CD4-positive, alpha-beta memory T cell (primary cell): ENCODE results near the gene PHF8. TPM values are rescaled to one million over a fixed set of nuclear protein-coding genes. Genes with fewer than 3 reads are reported as not detected.

ENCODE experiments used
- CTCF ChIA-PET: fragments of 350-600 bp; sonication (Branson Sonifier 250); formaldehyde crosslinking; loops from one replicate; lab custom pipeline; 2021; ENCODE audit warnings: inconsistent platforms; ENCODE audit not compliant: partially characterized antibody; lab: Charles Lee
- POLR2A ChIA-PET: fragments of 350-600 bp; sonication (Branson Sonifier 250); formaldehyde crosslinking; loops from one replicate; lab custom pipeline; 2021; ENCODE audit not compliant: partially characterized antibody; lab: Charles Lee
- DNase-seq, 5 donors: peaks; one replicate each; pipeline versions ENCODE4 v3.0.0 to v3.0.0-alpha.2; 2020 to 2022; ENCODE audit warnings: mixed read lengths in 1 of 5
- H3K27ac ChIP-seq: one replicate; pipeline ENCODE4 v1.7.0; 2013; ENCODE audit warnings: low read depth, low read length
- H3K27me3 ChIP-seq: 2 replicates; pipeline ENCODE4 v1.7.0; 2013; ENCODE audit warnings: mild to moderate bottlenecking, low read length, moderate library complexity; ENCODE audit not compliant: insufficient read depth
- H3K36me3 ChIP-seq: 2 replicates; pipeline ENCODE4 v1.7.0; 2013; ENCODE audit warnings: mild to moderate bottlenecking, low read length, moderate library complexity; ENCODE audit not compliant: insufficient read depth
- H3K4me1 ChIP-seq: 2 replicates; pipeline ENCODE4 v1.7.0; 2013; ENCODE audit warnings: mild to moderate bottlenecking, low read length, moderate library complexity; ENCODE audit not compliant: insufficient read depth
- H3K4me3 ChIP-seq, 2 donors: one replicate each; pipeline ENCODE4 v1.7.0; 2013; ENCODE audit warnings: low read length in 2 of 2, mild to moderate bottlenecking in 1 of 2
- H3K9me3 ChIP-seq, 2 donors: one replicate each; pipeline ENCODE4 v1.7.0; 2013; ENCODE audit warnings: low read length in 2 of 2, control low read depth in 1 of 2; ENCODE audit not compliant: control insufficient read depth in 1 of 2
- H3K27ac Mint-ChIP-seq, 7 donors: one replicate each; pipeline ENCODE4 v1.8.0; 2020 to 2021; ENCODE audit warnings: mixed read lengths in 7 of 7, mild to moderate bottlenecking in 6 of 7, inconsistent platforms in 3 of 7, moderate library complexity in 3 of 7
- H3K27me3 Mint-ChIP-seq, 2 donors: one replicate each; pipeline ENCODE4 v1.8.0; 2020 to 2021; ENCODE audit warnings: mixed read lengths in 2 of 2
- H3K36me3 Mint-ChIP-seq, 2 donors: one replicate each; pipeline ENCODE4 v1.8.0; 2020 to 2021; ENCODE audit warnings: mixed read lengths in 2 of 2, inconsistent platforms in 1 of 2, mild to moderate bottlenecking in 1 of 2
- H3K4me1 Mint-ChIP-seq, 4 donors: one replicate each; pipeline ENCODE4 v1.8.0; 2020 to 2021; ENCODE audit warnings: mixed read lengths in 4 of 4, mild to moderate bottlenecking in 1 of 4
- H3K4me3 Mint-ChIP-seq, 8 donors: one replicate each; pipeline ENCODE4 v1.8.0; 2020 to 2021; ENCODE audit warnings: mixed read lengths in 8 of 8, mild to moderate bottlenecking in 7 of 8, moderate library complexity in 6 of 8, inconsistent platforms in 3 of 8
- H3K9me3 Mint-ChIP-seq, 8 donors: one replicate each; pipeline ENCODE4 v1.8.0; 2020 to 2021; ENCODE audit warnings: mixed read lengths in 8 of 8, mild to moderate bottlenecking in 5 of 8, inconsistent platforms in 3 of 8, moderate library complexity in 1 of 8
- intact Hi-C: fragments of 100-400 bp; cut with micrococcal nuclease; formaldehyde crosslinking; loops from one replicate; pipeline ENCODE4 v1.15.1; 2023
- polyA plus RNA-seq, 2 donors: library from polyadenylated mRNA; unstranded; fragments of 300-500 nt; fragmentation: Illumina TruSeq; gene quantifications; one replicate each; pipeline ENCODE4 v1.2.3, GENCODE V29; 2021
- total RNA-seq, 2 experiments: library from RNA; stranded (reverse); gene quantifications; one replicate each; pipeline ENCODE4 v1.2.3, GENCODE V29; 2021

Gene PHF8
- total and polyA plus RNA-seq, 4 experiments from 2014 or later: 10.0 to 67.2 (median 43.1) TPM

DNA sequence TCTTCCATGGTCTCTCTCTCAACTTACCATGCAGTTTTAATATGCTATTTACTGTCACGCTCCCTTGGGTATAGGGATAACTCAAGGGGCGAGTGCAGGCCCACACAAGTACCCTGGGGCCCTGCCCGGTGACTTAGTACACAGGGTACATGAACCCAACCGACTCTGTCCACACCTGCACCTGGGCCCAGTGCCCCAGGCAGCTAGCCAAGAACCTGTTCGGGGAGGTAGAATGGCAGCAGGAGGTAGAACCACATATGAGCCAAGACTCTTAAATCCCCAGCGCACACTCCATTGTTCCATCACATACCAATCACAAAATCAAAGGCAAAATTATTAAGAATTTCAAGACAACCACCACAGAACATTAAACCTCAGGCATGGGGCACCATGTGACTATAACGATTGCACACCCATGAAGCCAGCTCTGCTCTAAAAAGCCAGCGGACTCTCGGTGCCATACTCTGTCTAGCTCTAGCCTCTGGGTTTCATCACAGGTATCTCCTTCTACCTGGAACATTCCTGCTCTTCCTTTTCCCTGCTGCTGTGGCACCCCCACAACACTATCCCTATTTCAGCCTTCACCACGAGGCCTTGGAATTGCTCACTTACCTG, 14.6 kb downstream of the PHF8 start:
- peaks cover 12 to 68% of the 10 kb centered on the region in 2 donors for H3K36me3 Mint-ChIP-seq
- no peaks in the 10 kb centered on the region for H3K4me1 ChIP-seq
- intact Hi-C loops: no loop called here
- ChIA-PET CTCF (no interaction called here), POLR2A (no interaction called here)
- peaks cover 0 to 1% (median 0%) of the 10 kb centered on the region in 8 donors for H3K9me3 Mint-ChIP-seq
- H3K27me3 Mint-ChIP-seq: no peaks in the 10 kb centered on the region
- H3K9me3 ChIP-seq: no peaks in the 10 kb centered on the region
- H3K4me3 ChIP-seq: no peak overlapping the region
- H3K27me3 ChIP-seq: no peaks in the 10 kb centered on the region
- peak overlapping the region in 1 of 7 donors; percentile 33 for H3K27ac Mint-ChIP-seq
- no peak for DNase-seq
- H3K4me1 Mint-ChIP-seq: peaks cover 12 to 23% (median 17%) of the 10 kb centered on the region in 4 donors
- no peak overlapping the region for H3K27ac ChIP-seq
- H3K4me3 Mint-ChIP-seq: no peak overlapping the region
- H3K36me3 ChIP-seq: peaks cover 26% of the 10 kb centered on the region

GRCh38 chrX:54024350-54024749, 19.9 kb downstream of the PHF8 start:
- Mint-ChIP-seq H3K4me1 (peaks cover 8 to 17% (median 8%) of the 10 kb centered on the region in 4 donors), H3K9me3 (peaks cover 0 to 1% (median 0%) of the 10 kb centered on the region in 8 donors), H3K27me3 (no peaks in the 10 kb centered on the region), H3K4me3 (no peak overlapping the region), H3K36me3 (peaks cover 8 to 56% of the 10 kb centered on the region in 2 donors), H3K27ac (peak overlapping the region in 1 of 7 donors; percentile 47)
- intact Hi-C loops: no loop called here
- ChIA-PET CTCF (no interaction called here), POLR2A (no interaction called here)
- no peak for DNase-seq
- Histone ChIP-seq H3K4me1 (no peaks in the 10 kb centered on the region), H3K4me3 (no peak overlapping the region), H3K36me3 (peaks cover 7% of the 10 kb centered on the region), H3K27me3 (no peaks in the 10 kb centered on the region), H3K9me3 (no peaks in the 10 kb centered on the region), H3K27ac (no peak overlapping the region)

- Histone ChIP-seq H3K27ac (no peak overlapping the region), H3K4me1 (no peaks in the 10 kb centered on the region), H3K36me3 (peaks cover 28% of the 10 kb centered on the region), H3K9me3 (no peaks in the 10 kb centered on the region), H3K27me3 (no peaks in the 10 kb centered on the region), H3K4me3 (no peak overlapping the region)
- ChIA-PET CTCF (no interaction called here), POLR2A (no interaction called here)
- Mint-ChIP-seq H3K4me1 (peaks cover 0 to 3% (median 0%) of the 10 kb centered on the region in 4 donors), H3K27me3 (no peaks in the 10 kb centered on the region), H3K4me3 (no peak overlapping the region), H3K27ac (no peak overlapping the region), H3K9me3 (no peaks in the 10 kb centered on the region), H3K36me3 (peaks cover 28 to 48% of the 10 kb centered on the region in 2 donors)
- DNase-seq: no peak
- intact Hi-C loops: no loop called here
Measured at GRCh38 chrX:54012830-54013500, 31.3 kb downstream of the PHF8 start.

GRCh38 chrX:54007682-54008081, 36.6 kb downstream of the PHF8 start:
- H3K9me3 Mint-ChIP-seq: no peaks in the 10 kb centered on the region
- peaks cover 9% of the 10 kb centered on the region for H3K36me3 ChIP-seq
- no peaks in the 10 kb centered on the region for H3K4me1 ChIP-seq
- H3K36me3 Mint-ChIP-seq: peaks cover 31 to 51% of the 10 kb centered on the region in 2 donors
- CTCF ChIA-PET: no interaction called here
- H3K27ac ChIP-seq: no peak overlapping the region
- intact Hi-C loops: no loop called here
- no peak for DNase-seq
- H3K4me1 Mint-ChIP-seq: peaks cover 0 to 3% (median under 1%) of the 10 kb centered on the region in 4 donors
- no peak overlapping the region for H3K4me3 ChIP-seq
- no peaks in the 10 kb centered on the region for H3K9me3 ChIP-seq
- H3K4me3 Mint-ChIP-seq: no peak overlapping the region
- peak overlapping the region in 1 of 7 donors; percentile 46 for H3K27ac Mint-ChIP-seq
- H3K27me3 Mint-ChIP-seq: no peaks in the 10 kb centered on the region
- no peaks in the 10 kb centered on the region for H3K27me3 ChIP-seq
- POLR2A ChIA-PET: no interaction called here

DNA sequence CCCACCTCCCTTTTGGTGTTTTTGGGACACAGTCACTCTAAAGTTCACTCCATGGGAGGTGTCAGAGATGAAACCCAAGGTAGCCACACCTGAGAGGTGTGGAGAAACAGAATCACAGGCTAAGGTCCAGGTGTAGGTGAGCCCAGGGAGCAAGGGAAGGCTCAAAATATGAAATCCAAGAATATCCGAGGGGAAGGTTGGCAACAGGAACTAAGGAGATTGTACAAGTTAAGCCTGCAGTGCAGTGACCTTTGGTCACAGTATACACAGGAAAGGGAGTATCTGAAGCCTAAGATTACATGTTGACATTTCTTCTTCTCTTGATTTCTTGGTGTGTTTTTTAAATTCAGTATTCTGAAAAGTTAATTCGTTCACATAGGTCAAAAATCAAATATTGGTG, 46.5 kb downstream of the PHF8 start:
- POLR2A ChIA-PET: no interaction called here
- Histone ChIP-seq H3K36me3 (peaks cover 49% of the 10 kb centered on the region), H3K4me3 (no peak overlapping the region), H3K4me1 (no peaks in the 10 kb centered on the region), H3K9me3 (no peaks in the 10 kb centered on the region), H3K27ac (no peak overlapping the region), H3K27me3 (no peaks in the 10 kb centered on the region)
- Mint-ChIP-seq H3K9me3 (no peaks in the 10 kb centered on the region), H3K27me3 (no peaks in the 10 kb centered on the region), H3K36me3 (peaks cover 23 to 58% of the 10 kb centered on the region in 2 donors), H3K27ac (no peak overlapping the region), H3K4me3 (no peak overlapping the region), H3K4me1 (no peaks in the 10 kb centered on the region)
- CTCF ChIA-PET: no interaction called here
- intact Hi-C loops: no loop called here
- no peak for DNase-seq

GRCh38 chrX:53992589-53992988, 51.7 kb downstream of the PHF8 start:
- intact Hi-C loops: no loop called here
- no peaks in the 10 kb centered on the region for H3K9me3 ChIP-seq
- Mint-ChIP-seq H3K9me3 (no peaks in the 10 kb centered on the region), H3K36me3 (peaks cover 17 to 51% of the 10 kb centered on the region in 2 donors), H3K4me3 (no peak overlapping the region), H3K27me3 (no peaks in the 10 kb centered on the region), H3K27ac (peak overlapping the region in 1 of 7 donors; percentile 4), H3K4me1 (no peaks in the 10 kb centered on the region)
- DNase-seq: no peak
- CTCF ChIA-PET: no interaction called here
- no peaks in the 10 kb centered on the region for H3K4me1 ChIP-seq
- no peak overlapping the region for H3K27ac ChIP-seq
- no peaks in the 10 kb centered on the region for H3K27me3 ChIP-seq
- POLR2A ChIA-PET: no interaction called here
- no peak overlapping the region for H3K4me3 ChIP-seq
- peaks cover 29% of the 10 kb centered on the region for H3K36me3 ChIP-seq

GRCh38 chrX:53990171-53990570, 54.1 kb downstream of the PHF8 start:
- Histone ChIP-seq H3K4me3 (no peak overlapping the region), H3K27ac (no peak overlapping the region), H3K9me3 (no peaks in the 10 kb centered on the region), H3K4me1 (no peaks in the 10 kb centered on the region), H3K27me3 (no peaks in the 10 kb centered on the region), H3K36me3 (peaks cover 37% of the 10 kb centered on the region)
- ChIA-PET POLR2A (no interaction called here), CTCF (no interaction called here)
- Mint-ChIP-seq H3K9me3 (no peaks in the 10 kb centered on the region), H3K4me1 (no peaks in the 10 kb centered on the region), H3K36me3 (peaks cover 21 to 58% of the 10 kb centered on the region in 2 donors), H3K27me3 (no peaks in the 10 kb centered on the region), H3K4me3 (no peak overlapping the region), H3K27ac (no peak overlapping the region)
- DNase-seq: no peak
- intact Hi-C loops: no loop called here
